H1 (cell line): ENCODE results near the gene CD34. TPM values are rescaled to one million over a fixed set of nuclear protein-coding genes. Genes with fewer than 3 reads are reported as not detected.

Experiments used
- CTCF ChIA-PET: fragments of 300-600 bp; sonication (Branson Sonifier 250); formaldehyde crosslinking; loops from one replicate; lab custom pipeline; 2021; ENCODE audit not compliant: partially characterized antibody; lab: Charles Lee
- POLR2A ChIA-PET: fragments of 300-600 bp; sonication (Branson Sonifier 250); formaldehyde crosslinking; loops from one replicate; lab custom pipeline; 2021; ENCODE audit warnings: inconsistent platforms; ENCODE audit not compliant: partially characterized antibody; lab: Charles Lee
- DNase-seq, 2 experiments: peaks; one replicate each; pipeline versions ENCODE4 v3.0.0 to v3.0.0-alpha.2; 2010 to 2022; ENCODE audit warnings: low spot score in 2 of 2, low read depth in 1 of 2, mixed read lengths in 1 of 2
- FAIRE-seq: peaks from 2 replicates; lab custom pipeline; 2011; peaks lifted over from hg19 to GRCh38; lab: Jason Lieb, UNC
- H2AFZ ChIP-seq: 2 replicates; pipeline ENCODE4 v1.8.1; 2012; ENCODE audit warnings: low read length, inconsistent platforms
- H2AK5ac ChIP-seq: 2 replicates; pipeline ENCODE4 v1.6.1; 2013; ENCODE audit warnings: low read depth, low read length
- H2BK120ac ChIP-seq: replicated peaks from 2 replicates; pipeline ENCODE3; 2013; ENCODE audit warnings: low read depth, low read length, inconsistent platforms
- H2BK12ac ChIP-seq: 2 replicates; pipeline ENCODE4 v1.6.1; 2013; ENCODE audit warnings: low read depth, low read length
- H2BK15ac ChIP-seq: 2 replicates; pipeline ENCODE4 v1.6.1; 2013; ENCODE audit warnings: low read length
- H2BK20ac ChIP-seq: 2 replicates; pipeline ENCODE4 v1.6.1; 2013; ENCODE audit warnings: low read length
- H2BK5ac ChIP-seq: 2 replicates; pipeline ENCODE4 v1.6.1; 2013; ENCODE audit warnings: low read depth, low read length
- H3K14ac ChIP-seq: 2 replicates; pipeline ENCODE4 v1.6.1; 2013; ENCODE audit warnings: inconsistent platforms; ENCODE audit not compliant: insufficient read length
- H3K18ac ChIP-seq: 2 replicates; pipeline ENCODE4 v1.6.1; 2013; ENCODE audit warnings: low read length; ENCODE audit errors: extremely low read depth
- H3K23ac ChIP-seq: 2 replicates; pipeline ENCODE4 v1.6.1; 2013; ENCODE audit warnings: inconsistent platforms; ENCODE audit not compliant: insufficient read length
- H3K23me2 ChIP-seq: 2 replicates; pipeline ENCODE4 v1.6.1; 2013; ENCODE audit warnings: low read depth, low read length
- H3K27ac ChIP-seq: 2 replicates; pipeline ENCODE4 v1.6.1; 2011; ENCODE audit warnings: low read depth, low read length, inconsistent platforms
- H3K27me3 ChIP-seq, 4 experiments: replicated peaks in 1 of 4; 1 replicate in 1 of 4; 2 replicates in 3 of 4; pipeline versions ENCODE4 v1.6.1 to v1.8.1; 2011 to 2013; ENCODE audit warnings: low read length in 3 of 4, mild to moderate bottlenecking in 3 of 4, inconsistent platforms in 2 of 4, mixed read lengths in 2 of 4, moderate library complexity in 1 of 4; ENCODE audit not compliant: control insufficient read depth in 3 of 4, insufficient read depth in 3 of 4; ENCODE audit errors: extremely low read depth in 1 of 4
- H3K36me3 ChIP-seq, 4 experiments: 2 replicates each; pipeline versions ENCODE4 v1.6.1 to v1.8.1; 2011 to 2013; ENCODE audit warnings: mild to moderate bottlenecking in 4 of 4, low read length in 3 of 4, moderate library complexity in 2 of 4, control low read depth in 1 of 4, inconsistent platforms in 1 of 4; ENCODE audit not compliant: insufficient read depth in 4 of 4, control insufficient read depth in 2 of 4
- H3K4ac ChIP-seq: replicated peaks from 2 replicates; pipeline ENCODE3; 2013; ENCODE audit warnings: low read length, low read depth, mixed read lengths, inconsistent platforms; ENCODE audit not compliant: insufficient read length
- H3K4me1 ChIP-seq, 4 experiments: replicated peaks in 1 of 4; 1 replicate in 1 of 4; 2 replicates in 3 of 4; pipeline versions ENCODE4 v1.6.1 to v1.8.1; 2011 to 2013; ENCODE audit warnings: low read length in 3 of 4, inconsistent platforms in 2 of 4, mixed read lengths in 1 of 4; ENCODE audit not compliant: insufficient read depth in 4 of 4, control insufficient read depth in 3 of 4
- H3K4me2 ChIP-seq, 2 experiments: 2 replicates each; pipeline versions ENCODE4 v1.6.1 to v1.8.1; 2011 to 2013; ENCODE audit warnings: low read depth in 2 of 2, low read length in 2 of 2, control low read depth in 1 of 2, inconsistent platforms in 1 of 2, mild to moderate bottlenecking in 1 of 2; ENCODE audit not compliant: insufficient read depth in 1 of 2
- H3K4me3 ChIP-seq, 4 experiments: fragments of 200-600, 300-600 bp in 1 of 4; sonication (generic), shearing (Covaris generic), sonication (Bioruptor Twin) in 1 of 4; 2 replicates each; pipeline versions ENCODE4 v1.5.1 to v1.8.1; 2011 to 2016; ENCODE audit warnings: low read length in 4 of 4, low read depth in 3 of 4, control low read depth in 2 of 4, inconsistent platforms in 2 of 4, mild to moderate bottlenecking in 2 of 4, mixed read lengths in 1 of 4, moderate library complexity in 1 of 4; ENCODE audit not compliant: insufficient read depth in 2 of 4; ENCODE audit errors: extremely low read depth in 1 of 4
- H3K56ac ChIP-seq: replicated peaks from 2 replicates; pipeline ENCODE3; 2013; ENCODE audit warnings: low read depth, mild to moderate bottlenecking, mixed read lengths, low read length, inconsistent platforms; ENCODE audit not compliant: insufficient read length
- H3K79me1 ChIP-seq: 2 replicates; pipeline ENCODE4 v1.6.1; 2013; ENCODE audit warnings: low read depth, low read length, control low read depth
- H3K79me2 ChIP-seq, 2 experiments: 2 replicates each; pipeline versions ENCODE4 v1.6.1 to v1.8.1; 2012 to 2013; ENCODE audit warnings: low read length in 2 of 2, mild to moderate bottlenecking in 2 of 2, inconsistent platforms in 1 of 2; ENCODE audit not compliant: insufficient read depth in 2 of 2, control insufficient read depth in 1 of 2
- H3K9ac ChIP-seq, 4 experiments: replicated peaks in 1 of 4; 1 replicate in 1 of 4; 2 replicates in 3 of 4; pipeline versions ENCODE4 v1.6.1 to v1.8.1; 2011 to 2013; ENCODE audit warnings: low read depth in 3 of 4, low read length in 3 of 4, control low read depth in 2 of 4, mild to moderate bottlenecking in 2 of 4, moderate library complexity in 2 of 4, inconsistent platforms in 1 of 4; ENCODE audit errors: extremely low read depth in 1 of 4
- H3K9me3 ChIP-seq, 2 experiments: 2 replicates each; pipeline versions ENCODE4 v1.6.1 to v1.8.1; 2012 to 2013; ENCODE audit warnings: mild to moderate bottlenecking in 2 of 2, moderate library complexity in 2 of 2, control low read depth in 1 of 2, inconsistent platforms in 1 of 2, low read depth in 1 of 2, low read length in 1 of 2, mixed read lengths in 1 of 2; ENCODE audit not compliant: insufficient read depth in 2 of 2
- H4K20me1 ChIP-seq, 2 experiments: replicated peaks in 1 of 2; 2 replicates each; pipeline versions ENCODE3 to v1.8.1; 2011 to 2013; ENCODE audit warnings: inconsistent platforms in 2 of 2, low read length in 2 of 2, mild to moderate bottlenecking in 1 of 2; ENCODE audit not compliant: insufficient read depth in 2 of 2, control insufficient read depth in 1 of 2
- H4K5ac ChIP-seq: 2 replicates; pipeline ENCODE4 v1.6.1; 2013; ENCODE audit warnings: low read length, low read depth, mixed read lengths, inconsistent platforms; ENCODE audit not compliant: insufficient read length
- H4K8ac ChIP-seq: 2 replicates; pipeline ENCODE4 v1.8.0; 2013; ENCODE audit warnings: mild to moderate bottlenecking, moderate library complexity, low read length, inconsistent platforms; ENCODE audit not compliant: insufficient read depth; ENCODE audit errors: extremely low read depth
- H4K91ac ChIP-seq: replicated peaks from 2 replicates; pipeline ENCODE3; 2013; ENCODE audit warnings: low read length, mixed read lengths, inconsistent platforms; ENCODE audit not compliant: insufficient read length
- ATF2 ChIP-seq: IDR thresholded peaks from 2 replicates; pipeline ENCODE4 v1.6.1; 2012; ENCODE audit warnings: low read length, inconsistent platforms
- CTBP2 ChIP-seq: IDR thresholded peaks from 2 replicates; pipeline ENCODE4 v1.7.0; 2011; ENCODE audit warnings: borderline replicate concordance, mild to moderate bottlenecking, moderate library complexity, mixed read lengths, low read length; ENCODE audit not compliant: insufficient read depth, insufficient read length
- EZH2 ChIP-seq: fragments of 200-600 bp; sonication (generic); IDR thresholded peaks from 2 replicates; pipeline ENCODE4 v1.7.1; 2012; ENCODE audit warnings: low read depth, mild to moderate bottlenecking, moderate library complexity, low read length, inconsistent platforms; ENCODE audit not compliant: severe bottlenecking
- KDM1A ChIP-seq: fragments of 200-600, 300-600 bp; sonication (generic); IDR thresholded peaks from 2 replicates; pipeline ENCODE4 v1.7.1; 2016; ENCODE audit warnings: mild to moderate bottlenecking, low read length, borderline replicate concordance
- MAX ChIP-seq: IDR thresholded peaks from 2 replicates; pipeline ENCODE4 v1.6.1; 2012; ENCODE audit warnings: inconsistent platforms
- RBBP5 ChIP-seq: IDR thresholded peaks from 2 replicates; pipeline ENCODE4 v1.7.1; 2012; ENCODE audit warnings: low read depth, mild to moderate bottlenecking, inconsistent platforms, low read length, moderate library complexity, borderline replicate concordance
- RXRA ChIP-seq: IDR thresholded peaks from 2 replicates; pipeline ENCODE4 v1.6.1; 2011; ENCODE audit warnings: low read depth, mild to moderate bottlenecking, low read length, moderate library complexity; ENCODE audit not compliant: insufficient read depth
- SUZ12 ChIP-seq: fragments of 200-600 bp; sonication (generic); IDR thresholded peaks from 2 replicates; pipeline ENCODE4 v1.6.1; 2012; ENCODE audit warnings: mild to moderate bottlenecking, inconsistent platforms, low read length, moderate library complexity, mixed read lengths
- TAF1 ChIP-seq: IDR thresholded peaks from 2 replicates; pipeline ENCODE4 v1.6.1; 2011; ENCODE audit warnings: mild to moderate bottlenecking, low read depth, low read length
- WGBS, 2 experiments: shearing (Covaris generic) in 1 of 2; methylation state at CpG; one replicate each; pipeline versions ENCODE4 v1.1.6 to v1.1.7; 2013 to 2015; ENCODE audit warnings: low lambda C conversion rate in 2 of 2, mixed read lengths in 2 of 2, inconsistent platforms in 1 of 2, low coverage in 1 of 2, missing lambda C conversion rate in 1 of 2; ENCODE audit not compliant: insufficient replicate concordance in 2 of 2, insufficient coverage in 1 of 2, insufficient read length in 1 of 2; ENCODE audit errors: extremely low coverage in 1 of 2, missing lambda C conversion rate in 1 of 2; 5-methylcytosine and 5-hydroxymethylcytosine counted together
- polyA plus RNA-seq, 7 experiments: library from polyadenylated mRNA; depleted of rRNA in 3 of 7; stranded (reverse) in 5 of 7; unstranded in 2 of 7; fragments of >200 nt in 5 of 7; fragments of 200-250 nt in 2 of 7; gene quantifications; 1 replicate in 5 of 7; 2 replicates in 1 of 7; 4 replicates in 1 of 7; pipeline versions ENCODE4 v1.2.1 to v1.2.3, GENCODE V29; 2011 to 2013; ENCODE audit warnings: missing spikeins in 2 of 7, mixed read lengths in 2 of 7
- total RNA-seq: library from RNA; stranded (reverse); fragmentation: NEBNext Ultra II Directional; extraction: Animal tissue kit (Norgen Biotek cat#: 25700); gene quantifications from 2 replicates; pipeline ENCODE4 v1.2.1, GENCODE V29; 2021
- TF ChIP-seq, protein P1 (sequence below): IDR thresholded peaks from 2 replicates; pipeline ENCODE4 v1.6.1; 2011; ENCODE audit warnings: low read length, improper control_type of control experiment

CD34 gene
- total and polyA plus RNA-seq, 2 of the 8 experiments (the other 6 are each of a cell fraction or from before 2014, with no cell fraction given), result 0.39 to 0.54 TPM

DNA sequence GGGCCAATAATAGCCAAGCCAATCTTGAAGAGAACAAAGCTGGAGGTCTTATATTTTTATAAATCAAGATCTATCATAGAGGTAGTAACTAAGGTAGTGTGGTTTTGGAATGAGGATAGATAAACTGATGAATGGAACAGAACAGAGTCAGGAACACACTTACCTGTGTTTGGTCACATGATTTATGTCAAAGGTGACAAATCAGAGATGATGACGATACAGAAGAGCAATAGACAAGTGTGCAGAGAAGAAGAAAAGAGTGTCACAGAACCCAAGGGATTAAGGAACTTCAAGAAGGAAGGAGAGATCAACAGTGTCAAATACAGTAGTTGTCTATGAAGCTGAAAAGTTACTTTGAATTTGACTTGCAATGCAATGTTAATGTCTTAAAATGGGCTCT, 16.1 kb upstream of the CD34 start:
- Histone ChIP-seq H3K27ac (no peak overlapping the region), H4K20me1 (no peaks in the 10 kb centered on the region), H2BK120ac (no peak overlapping the region), H2AK5ac (no peak overlapping the region), H4K91ac (no peak overlapping the region), H3K4me3 (no peak overlapping the region), H4K8ac (no peak overlapping the region), H3K79me1 (no peaks in the 10 kb centered on the region), H4K5ac (no peak overlapping the region), H3K9ac (no peak overlapping the region), H3K4me1 (peaks cover 0 to 7% (median 1%) of the 10 kb centered on the region in 4 experiments; a peak in 3 of 7 replicates), H2BK12ac (no peak overlapping the region), H3K18ac (no peak overlapping the region), H3K36me3 (no peaks in the 10 kb centered on the region), H3K23me2 (no peaks in the 10 kb centered on the region), H3K56ac (no peak overlapping the region), H2BK20ac (no peak overlapping the region), H3K14ac (no peak overlapping the region), H2AFZ (no peak overlapping the region), H3K4ac (no peak overlapping the region), H2BK5ac (no peak overlapping the region), H3K9me3 (no peaks in the 10 kb centered on the region), H3K4me2 (no peak overlapping the region), H2BK15ac (no peak overlapping the region), H3K79me2 (no peaks in the 10 kb centered on the region), H3K23ac (no peak overlapping the region), H3K27me3 (no peaks in the 10 kb centered on the region; a peak in 1 of 7 replicates)
- WGBS, 2 experiments, result 91% methylated on average over 1 of the region's 1 CpG; no CpG with 5 or more reads in 1 of the 2 experiments
- FAIRE-seq, result no peak
- CTCF ChIA-PET, result interaction anchor here (0.7 to 2.8 kb wide), 5 partner anchors 12 to 95 kb away, joined by 3 to 10 read pairs (median 3); no protein-coding TSS in a partner anchor
- POLR2A ChIA-PET, result no interaction called here
- DNase-seq, result no peak
- no peak for TF ChIP-seq TAF1
- TF ChIP-seq RBBP5, result no peak
- TF ChIP-seq EZH2, result no peak
- TF ChIP-seq CTBP2, result no peak
- TF ChIP-seq RXRA, result no peak
- TF ChIP-seq, protein P1, sequence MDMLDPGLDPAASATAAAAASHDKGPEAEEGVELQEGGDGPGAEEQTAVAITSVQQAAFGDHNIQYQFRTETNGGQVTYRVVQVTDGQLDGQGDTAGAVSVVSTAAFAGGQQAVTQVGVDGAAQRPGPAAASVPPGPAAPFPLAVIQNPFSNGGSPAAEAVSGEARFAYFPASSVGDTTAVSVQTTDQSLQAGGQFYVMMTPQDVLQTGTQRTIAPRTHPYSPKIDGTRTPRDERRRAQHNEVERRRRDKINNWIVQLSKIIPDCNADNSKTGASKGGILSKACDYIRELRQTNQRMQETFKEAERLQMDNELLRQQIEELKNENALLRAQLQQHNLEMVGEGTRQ, result no peak
- no peak for TF ChIP-seq KDM1A
- no peak for TF ChIP-seq MAX
- TF ChIP-seq SUZ12, result no peak
- no peak for TF ChIP-seq ATF2
